SK-N-MC (cell line): Measurements from ENCODE around the gene INHBB.

Experiments used
- EZH2 ChIP-seq: fragments of 200-600 bp; sonication (generic); IDR thresholded peaks from one replicate; pipeline ENCODE4 v1.6.1; 2017; ENCODE audit warnings: antibody characterized with exemption
- FOXP2 ChIP-seq: optimal IDR thresholded peaks from 2 replicates; pipeline ENCODE3; 2011; ENCODE audit warnings: mild to moderate bottlenecking, moderate library complexity; ENCODE audit not compliant: insufficient read depth; ENCODE audit errors: extremely low read length, control extremely low read depth
- POLR2AphosphoS5 ChIP-seq: IDR thresholded peaks from 2 replicates; pipeline ENCODE4 v1.6.1; 2012; ENCODE audit warnings: mild to moderate bottlenecking, low read depth, low read length, borderline replicate concordance

DNA sequence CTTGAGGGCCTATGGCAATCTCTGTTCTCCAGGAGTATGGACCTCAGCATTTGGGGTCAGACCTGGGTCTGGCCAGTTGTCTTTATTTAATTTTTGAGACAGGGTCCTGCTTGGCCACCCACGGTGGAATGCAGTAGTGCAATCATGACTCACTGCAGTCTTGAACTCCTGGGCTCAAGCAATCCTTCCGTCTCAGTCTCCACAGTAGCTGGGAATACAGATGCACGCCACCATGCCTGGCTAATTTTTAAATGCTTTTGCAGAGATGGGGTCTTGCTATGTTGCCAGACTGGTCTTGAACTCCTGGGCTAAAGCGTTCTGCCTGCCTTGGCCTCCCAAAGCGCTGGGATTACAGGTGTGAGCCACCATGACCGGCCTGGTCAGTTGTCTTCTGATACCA, 46.4 kb upstream of the INHBB start:
- TF ChIP-seq FOXP2 = no peak
- no peak for TF ChIP-seq EZH2
- no peak for TF ChIP-seq POLR2AphosphoS5
